Measurements from ENCODE around the gene OBSCN. TPM values are rescaled to one million over a fixed set of nuclear protein-coding genes. Genes with fewer than 3 reads are reported as not detected.

Gene OBSCN
- total and polyA plus RNA-seq, 2 of the 13 experiments (the other 11 are each of a cell fraction or from before 2014, with no cell fraction given) = 0.20 TPM

DNA sequence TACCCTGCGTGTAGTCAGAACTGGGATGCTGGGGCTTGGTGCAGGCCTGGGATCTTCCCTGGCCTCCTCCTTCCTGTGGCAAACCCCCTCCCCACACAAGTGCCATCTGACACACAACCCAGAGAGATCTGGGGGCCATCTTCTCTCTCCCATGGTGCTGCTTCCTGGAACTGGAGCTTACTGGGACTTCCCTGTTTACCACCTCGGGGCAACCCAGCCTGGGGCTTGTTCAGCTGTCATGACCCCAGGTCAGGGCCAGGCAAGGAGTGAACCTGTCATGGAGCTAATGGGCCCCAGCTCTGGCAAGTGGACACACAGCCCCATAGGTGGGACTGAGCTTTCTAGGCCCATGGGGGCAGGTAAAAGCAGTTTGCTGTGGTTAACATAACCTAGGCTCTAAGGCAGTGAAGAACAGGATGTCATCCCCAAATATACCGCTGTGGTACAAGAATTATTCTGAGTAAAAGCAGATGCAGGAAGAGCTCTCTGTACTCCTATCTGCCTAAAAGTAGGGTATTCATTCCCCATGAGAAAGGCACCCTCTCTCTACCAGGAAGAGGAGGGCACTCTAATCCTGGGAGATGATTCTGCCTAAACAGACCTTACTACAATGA lies 196.4 kb downstream of the OBSCN start (continued):
- TF ChIP-seq, protein P1, sequence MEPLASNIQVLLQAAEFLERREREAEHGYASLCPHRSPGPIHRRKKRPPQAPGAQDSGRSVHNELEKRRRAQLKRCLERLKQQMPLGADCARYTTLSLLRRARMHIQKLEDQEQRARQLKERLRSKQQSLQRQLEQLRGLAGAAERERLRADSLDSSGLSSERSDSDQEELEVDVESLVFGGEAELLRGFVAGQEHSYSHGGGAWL (CRISPR knock-in tag; IDR thresholded peaks at IDR 0.05) = no peak
- TF ChIP-seq ZNF354B (CRISPR knock-in tag; IDR thresholded peaks at IDR 0.05) (no peak), SALL1 (CRISPR knock-in tag; IDR thresholded peaks at IDR 0.05) (0 out of 2 replicates have a peak, but pooled peaks have one; percentile 26), ZNF749 (CRISPR knock-in tag; IDR thresholded peaks at IDR 0.05; ENCODE audit: borderline replicate concordance) (no peak), ZNF33A (CRISPR knock-in tag; IDR thresholded peaks at IDR 0.05; ENCODE audit: borderline replicate concordance) (no peak), GFI1 (CRISPR knock-in tag; IDR thresholded peaks at IDR 0.05; ENCODE audit: borderline replicate concordance) (no peak), MTF2 (CRISPR knock-in tag; IDR thresholded peaks at IDR 0.05; ENCODE audit: borderline replicate concordance) (no peak), ZNF724P (CRISPR knock-in tag; IDR thresholded peaks at IDR 0.05; ENCODE audit: borderline replicate concordance) (no peak), KLF11 (CRISPR knock-in tag; IDR thresholded peaks at IDR 0.05) (no peak), NONO (IDR thresholded peaks at IDR 0.05) (no peak), NONO (CRISPR knock-in tag; conservative IDR thresholded peaks at IDR 0.05) (0 out of 2 replicates have a peak, but pooled peaks have one; percentile 26)
- TF ChIP-seq, protein P2, sequence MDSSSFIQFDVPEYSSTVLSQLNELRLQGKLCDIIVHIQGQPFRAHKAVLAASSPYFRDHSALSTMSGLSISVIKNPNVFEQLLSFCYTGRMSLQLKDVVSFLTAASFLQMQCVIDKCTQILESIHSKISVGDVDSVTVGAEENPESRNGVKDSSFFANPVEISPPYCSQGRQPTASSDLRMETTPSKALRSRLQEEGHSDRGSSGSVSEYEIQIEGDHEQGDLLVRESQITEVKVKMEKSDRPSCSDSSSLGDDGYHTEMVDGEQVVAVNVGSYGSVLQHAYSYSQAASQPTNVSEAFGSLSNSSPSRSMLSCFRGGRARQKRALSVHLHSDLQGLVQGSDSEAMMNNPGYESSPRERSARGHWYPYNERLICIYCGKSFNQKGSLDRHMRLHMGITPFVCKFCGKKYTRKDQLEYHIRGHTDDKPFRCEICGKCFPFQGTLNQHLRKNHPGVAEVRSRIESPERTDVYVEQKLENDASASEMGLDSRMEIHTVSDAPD (CRISPR knock-in tag; IDR thresholded peaks at IDR 0.05) = no peak
- TF ChIP-seq, protein P3, sequence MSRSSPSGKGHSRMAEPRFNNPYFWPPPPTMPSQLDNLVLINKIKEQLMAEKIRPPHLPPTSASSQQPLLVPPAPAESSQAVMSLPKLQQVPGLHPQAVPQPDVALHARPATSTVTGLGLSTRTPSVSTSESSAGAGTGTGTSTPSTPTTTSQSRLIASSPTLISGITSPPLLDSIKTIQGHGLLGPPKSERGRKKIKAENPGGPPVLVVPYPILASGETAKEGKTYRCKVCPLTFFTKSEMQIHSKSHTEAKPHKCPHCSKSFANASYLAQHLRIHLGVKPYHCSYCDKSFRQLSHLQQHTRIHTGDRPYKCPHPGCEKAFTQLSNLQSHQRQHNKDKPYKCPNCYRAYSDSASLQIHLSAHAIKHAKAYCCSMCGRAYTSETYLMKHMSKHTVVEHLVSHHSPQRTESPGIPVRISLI (CRISPR knock-in tag; IDR thresholded peaks at IDR 0.05; ENCODE audit: borderline replicate concordance) = no peak
- TF ChIP-seq, protein P4, sequence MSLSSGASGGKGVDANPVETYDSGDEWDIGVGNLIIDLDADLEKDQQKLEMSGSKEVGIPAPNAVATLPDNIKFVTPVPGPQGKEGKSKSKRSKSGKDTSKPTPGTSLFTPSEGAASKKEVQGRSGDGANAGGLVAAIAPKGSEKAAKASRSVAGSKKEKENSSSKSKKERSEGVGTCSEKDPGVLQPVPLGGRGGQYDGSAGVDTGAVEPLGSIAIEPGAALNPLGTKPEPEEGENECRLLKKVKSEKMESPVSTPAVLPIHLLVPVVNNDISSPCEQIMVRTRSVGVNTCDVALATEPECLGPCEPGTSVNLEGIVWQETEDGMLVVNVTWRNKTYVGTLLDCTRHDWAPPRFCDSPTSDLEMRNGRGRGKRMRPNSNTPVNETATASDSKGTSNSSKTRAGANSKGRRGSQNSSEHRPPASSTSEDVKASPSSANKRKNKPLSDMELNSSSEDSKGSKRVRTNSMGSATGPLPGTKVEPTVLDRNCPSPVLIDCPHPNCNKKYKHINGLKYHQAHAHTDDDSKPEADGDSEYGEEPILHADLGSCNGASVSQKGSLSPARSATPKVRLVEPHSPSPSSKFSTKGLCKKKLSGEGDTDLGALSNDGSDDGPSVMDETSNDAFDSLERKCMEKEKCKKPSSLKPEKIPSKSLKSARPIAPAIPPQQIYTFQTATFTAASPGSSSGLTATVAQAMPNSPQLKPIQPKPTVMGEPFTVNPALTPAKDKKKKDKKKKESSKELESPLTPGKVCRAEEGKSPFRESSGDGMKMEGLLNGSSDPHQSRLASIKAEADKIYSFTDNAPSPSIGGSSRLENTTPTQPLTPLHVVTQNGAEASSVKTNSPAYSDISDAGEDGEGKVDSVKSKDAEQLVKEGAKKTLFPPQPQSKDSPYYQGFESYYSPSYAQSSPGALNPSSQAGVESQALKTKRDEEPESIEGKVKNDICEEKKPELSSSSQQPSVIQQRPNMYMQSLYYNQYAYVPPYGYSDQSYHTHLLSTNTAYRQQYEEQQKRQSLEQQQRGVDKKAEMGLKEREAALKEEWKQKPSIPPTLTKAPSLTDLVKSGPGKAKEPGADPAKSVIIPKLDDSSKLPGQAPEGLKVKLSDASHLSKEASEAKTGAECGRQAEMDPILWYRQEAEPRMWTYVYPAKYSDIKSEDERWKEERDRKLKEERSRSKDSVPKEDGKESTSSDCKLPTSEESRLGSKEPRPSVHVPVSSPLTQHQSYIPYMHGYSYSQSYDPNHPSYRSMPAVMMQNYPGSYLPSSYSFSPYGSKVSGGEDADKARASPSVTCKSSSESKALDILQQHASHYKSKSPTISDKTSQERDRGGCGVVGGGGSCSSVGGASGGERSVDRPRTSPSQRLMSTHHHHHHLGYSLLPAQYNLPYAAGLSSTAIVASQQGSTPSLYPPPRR (CRISPR knock-in tag; IDR thresholded peaks at IDR 0.05; ENCODE audit: borderline replicate concordance) = no peak
- TF ChIP-seq, protein P5, sequence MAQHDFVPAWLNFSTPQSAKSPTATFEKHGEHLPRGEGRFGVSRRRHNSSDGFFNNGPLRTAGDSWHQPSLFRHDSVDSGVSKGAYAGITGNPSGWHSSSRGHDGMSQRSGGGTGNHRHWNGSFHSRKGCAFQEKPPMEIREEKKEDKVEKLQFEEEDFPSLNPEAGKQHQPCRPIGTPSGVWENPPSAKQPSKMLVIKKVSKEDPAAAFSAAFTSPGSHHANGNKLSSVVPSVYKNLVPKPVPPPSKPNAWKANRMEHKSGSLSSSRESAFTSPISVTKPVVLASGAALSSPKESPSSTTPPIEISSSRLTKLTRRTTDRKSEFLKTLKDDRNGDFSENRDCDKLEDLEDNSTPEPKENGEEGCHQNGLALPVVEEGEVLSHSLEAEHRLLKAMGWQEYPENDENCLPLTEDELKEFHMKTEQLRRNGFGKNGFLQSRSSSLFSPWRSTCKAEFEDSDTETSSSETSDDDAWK (CRISPR knock-in tag; IDR thresholded peaks at IDR 0.05) = no peak
- TF ChIP-seq, protein P6, sequence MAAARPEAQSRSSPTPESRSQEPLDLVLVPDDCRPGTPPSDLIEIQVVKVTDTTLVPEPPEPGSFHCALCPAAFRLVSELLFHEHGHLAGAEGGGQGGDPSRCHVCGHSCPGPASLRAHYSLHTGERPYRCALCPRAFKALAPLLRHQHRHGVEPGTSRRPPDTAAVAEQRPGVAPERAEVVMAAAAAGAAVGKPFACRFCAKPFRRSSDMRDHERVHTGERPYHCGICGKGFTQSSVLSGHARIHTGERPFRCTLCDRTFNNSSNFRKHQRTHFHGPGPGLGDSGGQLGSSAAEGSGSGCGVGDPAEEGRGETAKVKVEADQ (CRISPR knock-in tag; IDR thresholded peaks at IDR 0.05; ENCODE audit: borderline replicate concordance) = no peak
